CD4-positive, alpha-beta T cell treated with Interleukin-4 for 1 hour (primary cell): ENCODE data around the gene DCXR.

Experiments used
- DNase-seq, 2 donors: peaks; one replicate each; pipeline ENCODE4 v3.0.0-alpha.2; 2020 to 2022

DCXR gene

GRCh38 chr17:82037092-82037888 is at the start of gene DCXR:
Gene DCXR (minus strand): TSS chr17:82037697. CDS start chr17:82037682, 15 bp downstream.
- DNase-seq, result peak; percentile 96

- DNase-seq, result no peak
These were observed 48.7 kb upstream of the DCXR start for GRCh38 chr17:82085931-82086764.

DNA sequence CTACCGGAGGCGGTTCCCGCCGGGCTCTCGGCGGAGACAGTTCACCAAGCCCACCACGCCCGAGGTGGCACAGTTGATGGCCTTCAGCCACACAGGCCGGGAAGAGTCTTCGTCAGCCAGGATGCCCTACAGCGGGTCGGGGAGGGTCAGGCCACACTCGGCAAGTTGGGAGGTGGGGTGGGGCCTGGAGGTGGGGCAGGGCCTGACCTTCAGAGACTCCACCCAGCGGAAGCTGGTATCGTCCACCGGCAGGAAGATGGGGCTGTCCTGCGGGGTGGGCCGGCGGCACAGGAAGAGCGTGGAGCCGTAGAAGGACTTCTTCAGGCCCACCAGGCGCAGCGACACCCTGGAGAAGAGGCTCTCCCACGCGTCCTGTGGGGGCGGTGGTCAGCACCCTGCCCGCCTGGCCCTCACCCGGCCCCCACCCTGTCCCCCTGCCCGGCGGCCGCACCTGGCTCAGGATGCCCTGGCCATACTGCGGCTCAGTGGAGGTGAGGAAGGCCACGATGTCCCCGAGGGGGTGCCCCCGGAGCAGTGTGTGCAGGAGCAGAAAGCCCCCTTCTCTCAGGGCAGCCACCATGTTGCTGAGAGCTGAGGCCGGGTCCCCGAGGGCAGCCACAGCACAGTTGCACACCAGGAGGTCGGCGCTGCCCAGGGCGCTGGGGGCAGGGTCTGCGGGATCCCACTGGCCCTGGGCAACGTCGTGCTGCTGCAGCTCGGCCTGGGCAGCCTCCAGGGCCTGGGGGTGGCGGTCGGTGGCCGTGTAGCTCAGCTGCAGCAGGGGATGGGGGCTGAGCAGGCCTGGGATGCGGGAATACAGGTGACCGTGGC is 47.7 kb upstream of the DCXR start:
- no peak for DNase-seq

DNA sequence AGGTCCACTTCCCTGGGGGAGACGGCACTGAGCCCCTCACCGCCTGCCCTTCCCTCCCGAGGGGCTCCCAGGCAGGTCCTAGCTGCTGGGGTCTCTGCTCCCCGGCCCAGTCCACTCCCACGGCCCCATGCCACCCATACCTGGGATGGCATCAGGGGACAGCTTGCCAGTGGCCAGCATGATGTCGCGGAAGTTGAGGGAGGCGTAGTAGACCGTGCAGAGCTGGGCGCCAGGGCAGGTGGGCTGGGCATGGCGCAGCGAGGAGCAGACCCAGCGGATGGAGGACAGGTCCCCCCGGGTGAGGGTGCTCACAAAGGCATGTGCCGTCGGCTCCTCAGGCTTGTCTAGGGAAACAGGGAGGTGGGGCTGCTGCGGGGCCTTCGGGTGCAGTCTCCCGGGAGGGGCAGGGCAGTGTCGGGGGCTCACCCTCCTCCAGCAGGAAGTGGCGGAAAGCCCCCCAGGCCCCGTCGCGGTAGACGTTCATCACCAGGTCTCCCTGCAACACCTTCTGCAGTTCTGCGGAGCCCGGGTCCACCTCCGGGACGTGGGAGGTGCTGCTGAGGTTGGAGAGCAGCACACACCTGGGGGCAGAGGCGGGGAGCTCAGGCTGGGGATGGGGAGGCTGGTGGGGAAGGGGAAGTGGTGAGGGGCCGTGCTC is 47.0 kb upstream of the DCXR start:
- no peak for DNase-seq

DNA sequence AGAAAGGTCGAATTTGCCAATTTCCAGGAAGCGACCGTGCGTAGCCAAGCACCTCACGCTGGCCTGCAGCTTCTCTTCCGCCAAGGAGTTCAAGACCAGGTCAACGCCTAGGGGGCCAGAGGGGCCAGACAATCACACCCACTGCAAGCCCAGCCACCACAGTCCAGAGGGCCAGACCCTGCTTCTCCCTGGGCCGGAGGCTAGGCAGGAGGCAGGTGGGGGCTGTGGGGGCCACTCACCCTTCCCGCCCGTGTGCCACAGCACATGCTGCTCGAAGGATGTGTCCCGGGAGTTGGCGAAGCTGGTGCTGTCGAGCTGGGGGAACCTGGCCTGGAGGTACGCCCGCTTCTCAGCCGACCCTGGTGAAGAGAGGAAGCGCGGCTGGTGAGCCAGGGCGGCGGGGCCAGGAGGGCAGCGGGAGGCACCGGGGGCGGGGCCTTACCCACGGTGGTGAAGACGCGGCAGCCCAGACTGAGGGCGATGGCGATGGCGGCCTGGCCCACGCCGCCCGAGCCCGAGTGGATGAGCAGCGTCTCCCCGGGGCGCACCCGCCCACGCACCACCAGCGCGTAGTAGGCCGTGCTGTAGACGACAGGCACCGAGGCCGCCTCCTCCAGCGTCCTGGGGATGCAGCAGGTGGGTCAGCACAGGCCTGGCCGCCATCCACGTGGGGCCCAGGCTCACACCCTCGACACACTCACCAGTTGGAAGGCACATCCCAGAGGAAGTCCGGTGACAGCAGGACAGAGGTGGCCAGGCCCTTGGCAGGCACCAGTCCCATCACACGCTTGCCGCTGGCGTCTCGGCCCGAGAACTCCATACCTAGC is 46.2 kb upstream of the DCXR start:
- no peak for DNase-seq

DNA sequence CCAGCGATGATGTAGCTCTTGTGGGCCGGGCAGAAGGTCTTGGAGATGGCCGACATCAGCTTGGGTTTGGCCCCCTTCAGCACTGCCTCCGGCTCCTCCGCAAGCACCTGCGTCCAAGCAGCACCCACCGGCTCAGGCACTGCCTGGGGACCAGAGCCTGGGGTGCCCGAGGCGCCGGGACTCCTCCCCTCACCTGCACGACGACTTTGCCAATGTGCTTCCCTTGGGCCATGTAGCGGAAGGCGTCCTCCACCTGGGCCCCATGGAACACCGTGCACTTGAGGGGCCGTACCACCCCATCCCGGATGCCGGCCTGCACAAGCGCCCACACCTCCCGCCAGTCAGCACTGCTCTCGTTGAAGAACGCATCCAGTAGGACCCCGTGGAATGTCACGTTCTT is 45.5 kb upstream of the DCXR start:
- DNase-seq, result no peak

DNA sequence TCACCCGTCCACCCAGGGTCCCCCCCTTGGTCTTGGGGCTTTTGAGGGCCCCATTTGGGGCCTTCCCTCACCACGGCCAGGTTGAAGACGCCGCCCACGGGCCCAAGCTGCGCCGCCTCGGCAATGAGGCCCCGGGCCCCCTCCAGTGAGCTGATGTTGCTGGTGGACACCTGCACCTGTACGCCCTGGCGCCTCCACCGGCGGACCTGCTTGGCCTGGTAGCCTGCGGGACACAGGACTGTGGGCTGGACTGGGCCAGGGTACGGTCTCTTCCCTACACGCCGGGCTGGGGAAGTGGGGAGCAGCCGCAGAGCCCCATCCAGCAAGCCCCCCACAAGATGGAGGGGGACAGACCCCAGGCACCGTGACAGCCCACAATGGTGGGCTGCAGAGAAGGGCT is 45.0 kb upstream of the DCXR start:
- DNase-seq, result no peak

DNA sequence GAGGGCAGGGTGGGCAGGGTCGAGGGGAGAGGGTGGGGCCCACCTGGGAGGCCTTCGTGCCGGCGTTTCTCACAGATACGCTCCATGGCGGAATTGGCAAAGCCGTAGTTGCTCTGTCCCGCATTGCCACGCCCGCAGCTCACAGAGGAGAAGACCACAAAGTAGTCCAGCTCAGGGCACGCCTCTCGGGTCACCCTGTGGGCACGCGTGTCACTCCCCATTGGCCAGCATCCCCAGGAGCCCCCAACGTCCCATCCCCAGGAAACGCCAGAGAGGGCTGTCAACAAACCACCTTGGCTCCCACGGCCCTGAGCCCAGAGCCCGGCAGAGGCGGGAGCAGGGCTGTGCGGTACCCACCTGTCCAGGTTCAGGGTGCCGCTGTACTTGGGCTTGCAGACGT is 44.5 kb upstream of the DCXR start:
- DNase-seq, result no peak

- no peak for DNase-seq
These were observed 44.0 kb upstream of the DCXR start for GRCh38 chr17:82081546-82081945.

- no peak for DNase-seq
These were observed 43.4 kb upstream of the DCXR start for GRCh38 chr17:82080789-82081464.

- DNase-seq, result no peak
These were observed 42.7 kb upstream of the DCXR start for GRCh38 chr17:82080048-82080788.

DNA sequence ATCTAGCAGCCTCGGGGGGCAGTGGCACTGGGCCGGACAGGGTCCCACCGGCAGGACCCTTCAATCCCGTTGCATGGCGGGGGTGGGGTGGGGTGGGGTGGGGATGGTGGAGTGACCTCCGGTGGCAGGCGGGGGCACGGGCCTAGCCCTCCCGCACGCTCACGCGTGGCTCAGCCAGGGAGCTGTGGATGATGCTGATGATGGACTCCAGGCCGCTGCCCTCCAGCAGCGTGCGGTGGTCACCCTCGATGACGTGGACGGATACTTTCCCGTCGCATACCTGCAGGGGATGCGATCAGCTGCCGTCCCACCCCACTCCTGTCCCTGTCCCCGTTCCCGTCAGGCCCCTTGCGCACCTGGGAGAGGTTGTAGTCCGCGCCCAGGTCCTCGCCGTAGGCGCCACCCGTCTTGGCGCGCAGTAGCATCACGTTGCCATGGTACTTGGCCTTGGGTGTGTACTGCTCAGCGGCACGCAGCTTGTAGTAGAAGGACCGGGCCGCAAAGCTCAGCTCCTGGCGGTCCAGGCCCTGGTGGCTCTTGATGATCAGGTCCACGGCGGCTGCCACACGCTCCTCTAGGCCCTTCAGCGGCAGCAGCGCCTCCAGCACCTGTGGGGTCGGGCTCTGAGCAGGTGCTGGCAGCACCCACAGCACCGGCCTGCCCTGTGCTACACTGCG is 41.6 kb upstream of the DCXR start:
- DNase-seq, result no peak

DNA sequence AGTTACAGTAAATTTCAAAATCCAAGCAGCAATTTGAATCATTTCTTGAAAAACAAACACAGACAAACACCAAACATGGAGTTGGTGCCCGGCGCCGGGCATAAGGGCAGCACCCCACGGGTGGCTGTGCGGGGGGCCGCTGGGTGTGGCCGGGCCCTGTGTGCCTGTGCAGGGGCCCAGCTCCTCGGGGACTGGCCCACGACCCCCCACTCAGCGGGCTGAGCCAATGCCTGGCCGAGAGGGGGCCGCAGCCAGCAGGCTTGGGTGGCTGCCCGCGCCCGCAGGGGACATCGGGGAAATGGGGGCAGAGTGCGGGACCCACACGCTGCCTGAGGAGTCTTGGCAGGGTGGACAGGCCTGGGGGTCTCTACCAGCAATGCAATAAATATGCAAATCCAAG is 40.9 kb upstream of the DCXR start:
- no peak for DNase-seq

- no peak for DNase-seq
These were observed 40.3 kb upstream of the DCXR start for GRCh38 chr17:82077617-82078358.

DNA sequence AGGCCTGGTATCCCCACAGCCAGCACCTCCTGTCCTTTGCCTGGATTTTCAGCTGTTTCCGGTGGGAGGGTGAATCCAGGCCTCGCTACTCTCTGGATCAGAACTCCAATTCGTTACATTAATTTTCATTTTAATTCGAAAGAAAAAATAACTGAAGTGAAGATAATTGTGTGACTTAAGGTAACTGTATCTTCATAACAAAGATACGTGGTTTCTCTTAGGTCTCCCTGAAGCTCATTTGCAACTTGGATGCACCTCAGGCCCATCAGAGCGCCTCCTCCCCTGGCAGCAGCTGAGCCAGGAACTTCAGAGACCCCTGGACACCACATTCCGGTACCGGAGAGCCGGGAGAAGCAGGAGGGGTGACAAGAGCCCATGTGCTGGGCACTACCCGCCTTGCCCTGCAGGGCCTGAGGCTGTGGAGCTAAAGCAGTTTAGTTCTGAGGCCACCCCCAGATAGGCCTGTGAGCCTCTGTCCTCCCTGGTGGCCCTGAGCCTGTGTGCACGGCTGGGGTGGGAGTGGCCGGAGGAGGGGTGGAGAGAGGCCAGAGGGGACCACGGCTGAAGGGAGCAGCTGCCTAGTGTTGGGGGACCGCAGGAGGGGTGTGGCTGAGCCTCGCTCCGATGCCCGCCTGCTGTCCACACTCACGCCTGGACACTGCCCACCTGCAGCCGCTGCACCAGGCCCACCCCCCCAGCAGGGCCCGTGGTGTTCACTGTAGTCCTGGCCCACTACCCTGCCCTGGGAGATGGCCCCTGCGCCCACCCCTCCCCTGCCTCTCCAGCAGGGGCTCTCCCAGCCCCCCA is 39.5 kb upstream of the DCXR start:
- DNase-seq, result no peak

DNA sequence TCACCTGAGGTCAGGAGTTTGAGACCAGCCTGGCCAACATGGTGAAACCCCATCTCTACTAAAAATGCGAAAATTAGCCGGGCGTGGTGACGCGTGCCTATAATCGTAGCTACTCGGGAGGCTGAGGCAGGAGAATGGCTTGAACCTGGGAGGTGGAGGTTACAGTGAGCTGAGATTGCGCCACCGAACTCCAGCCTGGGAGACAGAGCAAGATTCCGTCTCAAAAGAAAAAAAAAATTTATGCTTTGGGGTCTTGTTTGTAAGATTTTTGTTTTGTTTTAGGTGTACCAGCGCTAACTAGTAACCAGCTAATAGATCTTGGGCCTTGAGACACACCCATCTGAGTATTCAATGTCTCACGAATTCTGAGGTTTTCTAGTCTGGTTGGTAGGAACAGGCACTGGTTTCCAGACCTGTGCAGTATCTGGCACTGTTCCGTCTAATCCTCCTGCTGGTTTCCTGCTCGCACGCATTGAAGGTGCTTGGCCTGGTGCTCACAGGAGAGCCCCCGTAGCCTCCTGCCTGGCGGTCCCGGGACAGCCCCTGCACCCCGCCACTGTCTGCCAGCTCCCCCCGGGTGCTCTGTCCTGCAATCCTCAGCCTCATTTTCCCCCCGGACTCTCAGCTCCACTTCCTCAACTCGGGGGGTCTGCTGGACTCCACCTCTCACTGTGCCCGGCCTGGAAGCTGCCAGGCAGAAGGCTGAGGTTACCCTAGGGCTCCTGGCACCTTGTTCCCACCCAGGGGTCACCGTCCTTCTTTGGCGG is 38.7 kb upstream of the DCXR start:
- no peak for DNase-seq

- no peak for DNase-seq
These were observed 35.9 kb upstream of the DCXR start for GRCh38 chr17:82073446-82073845.
